ENCODE data around the gene ASB18. TPM values are rescaled to one million over a fixed set of nuclear protein-coding genes. Genes with fewer than 3 reads are reported as not detected.

Gene ASB18
- total and polyA plus RNA-seq, 9 donors, result not detected

DNA sequence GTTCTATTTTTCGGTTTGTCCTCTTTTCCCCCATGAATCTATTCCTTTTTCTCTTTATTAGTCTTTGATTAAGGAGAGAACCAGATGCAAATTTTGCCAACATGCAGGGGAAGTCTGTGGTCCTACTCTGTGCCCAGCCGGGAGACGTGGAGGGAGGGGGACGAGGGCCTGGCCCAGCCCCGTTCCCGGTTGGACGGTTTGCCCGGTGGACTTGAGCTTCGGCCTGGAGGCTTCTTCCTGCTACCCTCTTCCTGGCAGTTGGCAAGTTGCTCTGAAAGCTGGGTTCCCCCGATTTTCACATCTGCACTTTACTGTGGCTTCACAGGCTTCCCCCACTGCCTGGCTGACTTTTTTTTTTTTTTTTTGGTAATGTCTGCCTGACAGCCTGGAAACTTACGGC lies 56.7 kb downstream of the ASB18 start:
- no peaks in the 10 kb centered on the region for H3K4me1 ChIP-seq (ENCODE audit: insufficient read depth)
- H3K27me3 ChIP-seq, result no peaks in the 10 kb centered on the region
- no peak overlapping the region for H3K27ac ChIP-seq
- TF ChIP-seq, protein P1, sequence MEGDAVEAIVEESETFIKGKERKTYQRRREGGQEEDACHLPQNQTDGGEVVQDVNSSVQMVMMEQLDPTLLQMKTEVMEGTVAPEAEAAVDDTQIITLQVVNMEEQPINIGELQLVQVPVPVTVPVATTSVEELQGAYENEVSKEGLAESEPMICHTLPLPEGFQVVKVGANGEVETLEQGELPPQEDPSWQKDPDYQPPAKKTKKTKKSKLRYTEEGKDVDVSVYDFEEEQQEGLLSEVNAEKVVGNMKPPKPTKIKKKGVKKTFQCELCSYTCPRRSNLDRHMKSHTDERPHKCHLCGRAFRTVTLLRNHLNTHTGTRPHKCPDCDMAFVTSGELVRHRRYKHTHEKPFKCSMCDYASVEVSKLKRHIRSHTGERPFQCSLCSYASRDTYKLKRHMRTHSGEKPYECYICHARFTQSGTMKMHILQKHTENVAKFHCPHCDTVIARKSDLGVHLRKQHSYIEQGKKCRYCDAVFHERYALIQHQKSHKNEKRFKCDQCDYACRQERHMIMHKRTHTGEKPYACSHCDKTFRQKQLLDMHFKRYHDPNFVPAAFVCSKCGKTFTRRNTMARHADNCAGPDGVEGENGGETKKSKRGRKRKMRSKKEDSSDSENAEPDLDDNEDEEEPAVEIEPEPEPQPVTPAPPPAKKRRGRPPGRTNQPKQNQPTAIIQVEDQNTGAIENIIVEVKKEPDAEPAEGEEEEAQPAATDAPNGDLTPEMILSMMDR (IDR thresholded peaks at IDR 0.05), result no peak
- TF ChIP-seq POLR2A (IDR thresholded peaks at IDR 0.05) (no peak), EP300 (IDR thresholded peaks at IDR 0.05) (no peak)
- peaks cover 0 to 4% of the 10 kb centered on the region in 2 donors for H3K9me3 ChIP-seq
- 79 to 88% (median 83%) methylated on average over 11 of the region's 11 CpGs for WGBS, 3 donors
- intact Hi-C loops (cut with DNase I), result no loop called here
- H3K36me3 ChIP-seq, result no peaks in the 10 kb centered on the region
- DNase-seq, result no peak
- H3K4me3 ChIP-seq, result no peak overlapping the region

DNA sequence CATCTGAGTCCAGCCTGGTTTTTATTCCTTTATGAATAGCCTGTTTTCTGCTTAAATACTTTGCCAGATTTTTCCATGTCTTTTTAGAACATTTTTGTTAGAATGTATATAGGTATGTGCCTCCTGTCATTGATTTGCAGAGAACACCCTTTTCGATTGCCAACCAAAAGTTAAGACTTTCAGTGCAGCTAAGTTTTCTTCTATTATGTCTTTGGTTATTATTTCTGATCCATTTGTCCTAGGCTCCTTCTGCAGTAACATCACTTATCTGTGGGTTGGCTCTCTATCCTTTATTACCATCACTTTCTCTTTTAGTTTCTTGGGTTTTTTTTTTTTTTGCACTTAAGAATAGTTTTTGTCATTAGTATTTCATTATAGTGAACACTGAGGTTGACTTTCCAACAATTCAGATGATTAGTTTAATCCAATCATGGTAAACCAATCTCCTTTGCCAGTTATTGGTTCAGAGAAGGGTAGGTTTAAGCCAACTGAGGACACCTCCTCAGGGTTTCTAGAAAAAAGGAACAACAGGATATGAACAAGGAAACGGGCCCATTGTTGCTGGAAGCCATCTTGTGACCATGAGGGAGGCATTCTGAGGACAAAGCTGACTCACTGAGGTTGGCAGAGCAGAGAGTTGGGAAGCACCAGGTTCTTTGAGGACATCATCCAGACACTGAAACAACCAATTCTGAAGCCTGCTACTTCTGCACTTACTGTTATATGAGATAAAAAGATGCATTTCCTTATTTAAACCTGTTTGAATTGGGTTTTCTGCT lies 58.1 kb downstream of the ASB18 start:
- 75 to 89% (median 81%) methylated on average over 2 of the region's 2 CpGs for WGBS, 3 donors
- Histone ChIP-seq H3K4me3 (no peak overlapping the region), H3K4me1 (ENCODE audit: insufficient read depth) (no peaks in the 10 kb centered on the region), H3K27me3 (no peaks in the 10 kb centered on the region), H3K9me3 (peaks cover 0 to 4% of the 10 kb centered on the region in 2 donors), H3K36me3 (no peaks in the 10 kb centered on the region), H3K27ac (no peak overlapping the region)
- intact Hi-C loops (cut with DNase I), result no loop called here
- TF ChIP-seq, protein P1 (IDR thresholded peaks at IDR 0.05), result no peak
- TF ChIP-seq POLR2A (IDR thresholded peaks at IDR 0.05) (no peak), EP300 (IDR thresholded peaks at IDR 0.05) (no peak)
- no peak for DNase-seq

DNA sequence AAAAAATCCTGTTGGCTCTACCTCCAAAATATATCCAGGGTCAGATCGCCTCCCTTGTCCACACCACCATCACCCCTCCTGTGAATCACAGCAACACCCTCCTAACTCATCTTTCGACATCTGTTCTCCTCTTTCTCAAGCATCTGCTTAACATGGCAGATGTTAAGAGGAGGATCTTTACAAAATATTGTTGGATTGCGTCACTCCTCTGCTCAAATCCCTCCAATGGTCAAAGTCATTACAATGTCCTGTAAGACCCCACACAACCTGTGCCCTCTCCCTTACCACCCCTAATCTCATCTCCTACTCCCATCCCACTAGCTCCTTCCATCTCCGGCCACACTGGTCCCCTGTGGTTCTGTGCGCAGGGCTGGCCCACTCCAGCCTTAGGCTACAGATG lies 59.3 kb downstream of the ASB18 start:
- DNase-seq, result no peak
- Histone ChIP-seq H3K27me3 (no peaks in the 10 kb centered on the region), H3K27ac (no peak overlapping the region), H3K36me3 (no peaks in the 10 kb centered on the region), H3K4me3 (no peak overlapping the region), H3K4me1 (ENCODE audit: insufficient read depth) (no peaks in the 10 kb centered on the region), H3K9me3 (peaks cover 0 to 4% of the 10 kb centered on the region in 2 donors)
- TF ChIP-seq, protein P1 (IDR thresholded peaks at IDR 0.05), result no peak
- TF ChIP-seq EP300 (IDR thresholded peaks at IDR 0.05) (no peak), POLR2A (IDR thresholded peaks at IDR 0.05) (no peak)
- intact Hi-C loops (cut with DNase I), result no loop called here
- WGBS, 3 donors, result 91 to 98% (median 91%) methylated on average over 5 of the region's 5 CpGs

GRCh38 chr2:236200378-236200777 lies 63.8 kb downstream of the ASB18 start:
- TF ChIP-seq EP300 (IDR thresholded peaks at IDR 0.05) (no peak), POLR2A (IDR thresholded peaks at IDR 0.05) (no peak)
- TF ChIP-seq, protein P1 (IDR thresholded peaks at IDR 0.05), result no peak
- H3K27ac ChIP-seq, result no peak overlapping the region
- H3K36me3 ChIP-seq, result no peaks in the 10 kb centered on the region
- DNase-seq, result no peak
- intact Hi-C loops (cut with DNase I), result no loop called here
- H3K4me1 ChIP-seq (ENCODE audit: insufficient read depth), result no peaks in the 10 kb centered on the region
- 65 to 72% (median 65%) methylated on average over 7 of the region's 7 CpGs for WGBS, 3 donors
- peaks cover 0 to 4% of the 10 kb centered on the region in 2 donors for H3K9me3 ChIP-seq
- no peak overlapping the region for H3K4me3 ChIP-seq
- no peaks in the 10 kb centered on the region for H3K27me3 ChIP-seq
